SH-SY5Y (cell line): ENCODE data around the gene FAM199X.

Experiments
- GATA2 ChIP-seq: IDR thresholded peaks from 2 replicates; pipeline ENCODE4 v1.6.1; 2011; ENCODE audit warnings: mild to moderate bottlenecking, low read depth, low read length
- GATA3 ChIP-seq: IDR thresholded peaks from 2 replicates; pipeline ENCODE4 v1.6.1; 2011; ENCODE audit warnings: low read depth, mild to moderate bottlenecking, low read length, moderate library complexity

- TF ChIP-seq GATA2 (no peak), GATA3 (no peak)
These were observed 21.7 kb downstream of the FAM199X start for GRCh38 chrX:104187931-104188330.
